ENCODE data around the gene NPR3. TPM values are rescaled to one million over a fixed set of nuclear protein-coding genes. Genes with fewer than 3 reads are reported as not detected.

The NPR3 gene
- 0.26 and 1.5 TPM in 2 replicates for total RNA-seq

DNA sequence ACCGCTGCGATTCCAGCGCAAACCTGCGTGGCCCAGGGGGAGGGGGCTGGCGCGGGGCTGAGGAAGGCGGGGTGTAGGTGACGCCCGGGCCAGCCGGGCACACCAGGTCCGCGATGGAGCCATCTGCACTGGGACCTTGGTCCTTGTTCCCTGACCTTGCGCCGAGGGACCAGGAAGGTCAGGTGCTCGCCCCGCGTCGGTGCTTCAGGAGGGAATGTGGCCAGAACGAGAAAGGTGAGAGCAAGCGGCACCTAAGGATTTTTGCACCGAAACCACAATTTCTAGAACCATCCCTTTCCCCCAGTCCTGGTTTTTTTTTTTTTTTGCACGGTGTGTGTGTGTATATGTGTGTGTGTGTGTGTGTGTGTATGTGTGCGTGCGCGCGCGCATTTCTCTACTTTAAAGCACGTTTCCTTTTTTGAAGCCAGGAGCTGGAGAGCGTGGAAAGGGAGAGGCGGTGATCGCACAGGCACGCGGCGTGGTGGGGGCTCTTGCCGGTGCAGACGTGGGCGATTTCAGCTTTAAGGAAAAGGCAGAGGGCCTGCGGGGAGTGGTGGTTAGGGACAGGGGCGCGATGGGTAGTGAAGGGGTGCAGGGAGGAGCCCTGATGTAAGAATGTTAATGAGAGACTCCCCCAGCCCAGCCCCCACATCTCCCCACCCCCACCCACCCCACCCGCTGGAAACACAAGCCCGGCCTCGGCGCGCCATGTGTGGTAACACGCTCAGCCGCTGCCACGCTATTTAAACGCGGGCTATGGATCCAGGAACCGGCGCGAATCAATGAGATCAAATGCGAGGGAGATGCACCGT, at the start of gene NPR3:
Gene NPR3, plus strand, starts transcription at position 772 of the 812 bp plus-strand sequence. CDS start 456 bp downstream, outside the sequence.

Other genes starting within 250 kb of the NPR3 start
- gene SUB1, start 125.8 kb upstream of the NPR3 start, total RNA-seq, result 100 and 113 TPM in 2 replicates